Smooth muscle cell of the coronary artery (primary cell): Measurements from ENCODE around the gene UCK1. TPM values are rescaled to one million over a fixed set of nuclear protein-coding genes. Genes with fewer than 3 reads are reported as not detected.

ENCODE experiments used
- total RNA-seq: library from RNA; depleted of rRNA; stranded (reverse); fragments of >200 nt; gene quantifications from 2 replicates; pipeline ENCODE4 v1.2.3, GENCODE V29; 2014; ENCODE audit warnings: low replicate concordance

Gene UCK1
- total RNA-seq = 13.9 and 22.5 TPM in 2 replicates

DNA sequence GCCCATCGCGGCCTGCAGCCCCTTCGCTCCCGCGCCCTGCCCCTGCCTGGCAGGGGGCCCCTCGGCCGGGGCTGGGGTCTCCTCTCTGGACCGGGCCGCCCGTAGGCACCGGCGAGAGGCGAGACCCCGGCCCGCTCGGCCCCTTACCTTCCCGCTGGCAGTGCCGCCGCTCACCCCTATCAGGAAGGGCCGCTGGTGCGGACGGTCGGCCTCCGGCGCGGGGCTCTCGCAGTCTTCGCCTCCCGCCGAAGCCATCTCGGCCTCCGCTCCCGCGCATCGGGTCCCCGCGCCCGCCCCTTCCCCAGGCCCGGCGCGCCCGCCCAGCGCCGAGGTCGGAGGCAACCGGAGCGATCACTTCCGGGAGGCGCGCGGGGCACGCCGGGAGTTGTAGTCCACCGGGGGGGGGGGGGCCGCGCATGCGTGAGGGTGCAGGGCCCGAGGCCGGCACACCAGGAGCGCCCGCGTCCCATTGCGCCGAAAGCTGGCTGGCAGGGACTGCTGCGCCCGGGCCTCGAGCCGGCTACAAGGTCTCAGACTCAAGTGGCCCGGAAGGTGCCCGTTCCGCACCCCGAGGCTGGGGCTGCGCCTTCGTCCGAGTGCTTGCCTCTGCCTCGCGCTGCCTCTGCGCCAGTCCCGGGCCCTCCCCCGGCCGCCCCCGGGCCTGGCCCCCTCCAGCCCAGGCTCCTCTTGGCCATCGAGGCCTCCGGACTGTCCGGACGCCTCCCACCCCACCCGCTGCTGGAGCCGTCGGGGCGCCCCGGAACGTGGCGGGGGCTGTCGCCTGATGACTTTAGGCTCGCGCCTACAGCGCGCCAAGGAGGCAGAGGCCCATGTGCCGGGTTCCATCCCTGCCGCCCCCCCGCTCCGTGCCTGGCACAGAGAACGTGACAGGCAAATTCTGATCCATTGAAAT, at the start of gene UCK1:
Gene UCK1 (minus strand): TSS at position 344 of the 913 bp plus-strand sequence. CDS start 89 bp downstream, at position 255.

DNA sequence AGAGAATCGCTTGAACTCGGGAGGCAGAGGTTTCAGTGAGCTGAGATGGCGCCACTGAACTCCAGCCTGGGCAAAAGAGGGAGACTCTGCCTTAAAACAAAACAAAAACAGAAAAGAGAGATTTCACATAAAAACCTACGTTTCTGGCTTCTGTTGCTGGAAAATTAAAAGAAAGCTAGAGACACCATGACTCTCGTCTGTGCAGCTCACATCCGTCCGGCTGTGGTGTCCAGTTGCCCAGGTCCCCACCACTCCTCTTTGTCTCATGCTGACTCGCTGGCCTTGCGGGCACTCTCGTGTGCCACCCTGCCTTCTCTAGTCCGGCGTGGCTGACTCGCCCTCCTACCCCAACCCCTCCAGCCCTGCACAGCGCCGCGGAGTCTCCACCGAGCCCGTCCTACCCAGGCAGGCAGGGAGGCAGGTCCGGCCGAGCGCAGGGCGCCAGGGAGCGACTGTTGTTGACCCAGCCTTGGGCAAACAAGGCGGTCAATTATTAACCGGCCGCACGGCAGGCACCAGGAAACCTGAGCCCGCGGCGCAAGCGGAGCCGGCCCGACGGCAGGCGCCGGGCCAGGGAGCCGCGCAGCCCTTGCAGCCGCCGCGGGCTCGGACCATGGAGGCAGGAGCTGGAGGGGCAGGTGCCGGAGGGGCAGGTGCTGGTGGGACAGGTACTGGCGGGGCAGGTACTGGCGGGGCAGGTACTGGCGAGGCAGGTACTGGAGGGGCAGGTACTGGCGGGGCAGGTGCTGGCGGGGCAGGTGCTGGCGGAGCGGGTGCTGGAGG, 14.1 kb upstream of the UCK1 start, which contains the start of gene PRRT1B:
Gene PRRT1B (plus strand): TSS at position 521 of the 783 bp plus-strand sequence. CDS start 93 bp downstream, at position 614.

DNA sequence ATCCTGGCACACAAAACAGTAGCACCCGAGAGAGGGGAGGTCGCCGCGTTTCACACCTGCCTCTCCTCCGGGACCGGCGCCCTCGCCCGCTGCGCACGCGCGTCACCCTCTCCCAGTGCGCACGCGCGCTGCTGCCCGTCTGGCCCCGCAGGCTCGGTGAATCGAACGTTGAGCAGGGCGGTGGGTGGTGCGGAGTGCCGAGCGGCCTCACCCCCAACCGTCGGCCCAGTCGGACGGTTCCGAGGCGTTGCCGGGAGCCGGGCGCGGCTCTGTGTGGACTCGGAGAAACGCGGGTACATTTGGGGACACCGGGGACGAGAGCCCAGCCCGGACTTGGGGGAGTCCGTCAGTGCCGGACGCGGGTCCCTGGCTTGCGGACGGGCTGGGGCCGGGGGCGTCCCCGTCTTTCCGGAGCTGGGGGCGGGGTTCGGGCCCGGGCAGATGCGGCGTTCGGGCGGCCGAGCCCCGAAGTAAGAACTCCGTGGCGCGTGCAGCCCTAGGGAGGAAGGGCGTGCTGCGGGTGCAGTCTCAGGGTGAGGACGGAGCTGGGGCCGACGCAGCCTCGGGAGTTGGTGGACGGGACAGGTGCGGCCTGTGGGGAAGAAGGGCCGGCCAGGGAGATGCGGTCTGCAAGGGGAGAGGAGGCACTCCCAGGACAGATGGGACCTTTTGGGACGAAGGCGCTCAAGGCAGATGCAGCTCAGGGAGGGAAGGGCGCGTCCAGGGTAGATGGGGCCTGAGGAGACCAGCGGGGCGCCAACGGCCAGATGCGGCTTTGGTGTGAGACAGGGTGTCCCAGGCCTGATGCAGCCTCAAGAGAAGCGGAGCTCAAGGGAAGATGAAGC, 28.1 kb downstream of the UCK1 start, which contains the start of gene POMT1:
Gene POMT1 (plus strand): TSS at position 138 of the 845 bp plus-strand sequence. CDS start 1,301 bp downstream, outside the sequence.

Other genes with a start within 250 kb of the UCK1 start
- gene PLPP7, start 241.5 kb downstream of the UCK1 start, total RNA-seq = 11.4 and 11.5 TPM in 2 replicates
- 22.6 and 33.1 TPM in 2 replicates for gene PRRC2B, start 137.2 kb downstream of the UCK1 start, total RNA-seq
- gene POMT1, start 28.3 kb downstream of the UCK1 start, total RNA-seq = 22.3 and 37.2 TPM in 2 replicates
- gene PRRT1B, start 14.3 kb upstream of the UCK1 start, total RNA-seq = not detected in 2 replicates
- gene RAPGEF1, start 208.8 kb upstream of the UCK1 start, total RNA-seq = 11.0 and 16.8 TPM in 2 replicates